22Rv1 (cell line): ENCODE data around the gene TGM4.

Experiments
- ZFX ChIP-seq: fragments of 450-650 bp; IDR thresholded peaks from 2 replicates; pipeline ENCODE4 v1.6.1; 2017; ENCODE audit warnings: antibody characterized with exemption, borderline replicate concordance
- TF ChIP-seq, protein P1 (sequence below): fragments of 450-650 bp; IDR thresholded peaks from 2 replicates; pipeline ENCODE4 v1.5.1; 2017; ENCODE audit warnings: mild to moderate bottlenecking

DNA sequence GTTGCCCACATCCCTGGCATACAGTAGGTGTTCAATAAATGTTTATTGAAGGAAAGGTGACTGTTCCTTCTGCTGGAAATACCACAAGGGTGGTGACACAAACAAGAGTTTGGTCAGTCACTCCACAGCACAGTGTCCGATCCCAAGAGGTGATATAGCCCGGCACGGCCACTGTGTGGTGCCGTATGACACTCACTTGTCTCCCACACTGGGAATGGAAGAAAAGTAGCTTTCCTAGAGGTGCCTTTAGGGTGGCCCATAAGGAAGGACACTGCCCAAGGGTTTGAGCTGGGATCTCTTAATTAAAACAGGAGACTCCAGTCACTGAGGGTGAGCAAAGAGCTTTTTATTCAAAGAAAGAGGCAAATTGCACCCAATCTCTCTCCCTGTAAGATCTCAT, 40.5 kb downstream of the TGM4 start:
- TF ChIP-seq, protein P1, sequence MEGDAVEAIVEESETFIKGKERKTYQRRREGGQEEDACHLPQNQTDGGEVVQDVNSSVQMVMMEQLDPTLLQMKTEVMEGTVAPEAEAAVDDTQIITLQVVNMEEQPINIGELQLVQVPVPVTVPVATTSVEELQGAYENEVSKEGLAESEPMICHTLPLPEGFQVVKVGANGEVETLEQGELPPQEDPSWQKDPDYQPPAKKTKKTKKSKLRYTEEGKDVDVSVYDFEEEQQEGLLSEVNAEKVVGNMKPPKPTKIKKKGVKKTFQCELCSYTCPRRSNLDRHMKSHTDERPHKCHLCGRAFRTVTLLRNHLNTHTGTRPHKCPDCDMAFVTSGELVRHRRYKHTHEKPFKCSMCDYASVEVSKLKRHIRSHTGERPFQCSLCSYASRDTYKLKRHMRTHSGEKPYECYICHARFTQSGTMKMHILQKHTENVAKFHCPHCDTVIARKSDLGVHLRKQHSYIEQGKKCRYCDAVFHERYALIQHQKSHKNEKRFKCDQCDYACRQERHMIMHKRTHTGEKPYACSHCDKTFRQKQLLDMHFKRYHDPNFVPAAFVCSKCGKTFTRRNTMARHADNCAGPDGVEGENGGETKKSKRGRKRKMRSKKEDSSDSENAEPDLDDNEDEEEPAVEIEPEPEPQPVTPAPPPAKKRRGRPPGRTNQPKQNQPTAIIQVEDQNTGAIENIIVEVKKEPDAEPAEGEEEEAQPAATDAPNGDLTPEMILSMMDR, result no peak
- no peak for TF ChIP-seq ZFX
